ENCODE data around the gene UQCR10.

DNA sequence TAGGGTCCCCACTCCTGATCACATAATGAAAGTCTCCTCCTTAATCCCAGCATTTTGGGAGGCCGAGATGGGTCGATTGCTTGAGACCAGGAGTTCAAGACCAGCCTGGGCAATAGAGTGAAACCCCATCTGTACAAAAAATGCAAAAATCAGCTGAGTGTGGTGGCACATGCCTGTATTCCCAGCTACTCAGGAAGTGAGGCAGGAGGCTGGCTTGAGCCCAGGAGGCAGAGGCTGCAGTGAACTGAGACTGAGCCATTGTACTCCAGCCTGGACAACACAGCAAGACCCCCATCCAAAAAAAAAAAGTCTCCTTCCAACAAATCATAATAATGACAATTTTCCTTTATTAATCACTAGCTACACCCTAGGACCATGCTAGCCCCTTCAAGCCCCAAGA is 15.5 kb upstream of the UQCR10 start:
- TF ChIP-seq POLR2A (IDR thresholded peaks at IDR 0.05) = no peak
- TF ChIP-seq CTCF (IDR thresholded peaks at IDR 0.05) = no peak

Data from gastroesophageal sphincter (tissue), 3 donors.